Upper lobe of left lung (tissue), 4 donors: ENCODE data around the gene LHFPL5.

Experiments used
- CTCF ChIP-seq, 6 experiments: fragments of 450-650 bp in 4 of 6; fragments of 200-600 bp in 2 of 6; sonication (generic) in 2 of 6; IDR thresholded peaks; one replicate each; pipeline ENCODE4 v1.5.1; 2016 to 2019; ENCODE audit warnings: antibody characterized with exemption in 6 of 6
- POLR2A ChIP-seq, 4 donors: fragments of 450-650 bp; IDR thresholded peaks; one replicate each; pipeline ENCODE4 v1.5.1; 2016 to 2017; ENCODE audit warnings: antibody characterized with exemption in 4 of 4, mild to moderate bottlenecking in 2 of 4
- POLR2AphosphoS5 ChIP-seq, 2 donors: sonication (generic); formaldehyde crosslinking; IDR thresholded peaks; one replicate each; pipeline ENCODE4 v1.5.1; 2017; ENCODE audit warnings: antibody characterized with exemption in 2 of 2

- TF ChIP-seq POLR2A (IDR thresholded peaks at IDR 0.05) (no peak), CTCF (IDR thresholded peaks at IDR 0.05) (no peak), POLR2AphosphoS5 (IDR thresholded peaks at IDR 0.05) (no peak)
Measured at GRCh38 chr6:35774116-35774794, 30.9 kb upstream of the LHFPL5 start.
